ENCODE data around the gene PGLYRP4.

PGLYRP4 gene

GRCh38 chr1:153363641-153364040, 15.0 kb upstream of the PGLYRP4 start:
- no peak for DNase-seq (ENCODE audit: extremely low spot score)
- ChIA-PET CTCF (no interaction called here), POLR2A (no interaction called here)
- TF ChIP-seq L3MBTL2 (conservative IDR thresholded peaks at IDR 0.05) (no peak), SUZ12 (IDR thresholded peaks at IDR 0.05) (no peak), ELF4 (IDR thresholded peaks at IDR 0.05) (no peak), BHLHE40 (IDR thresholded peaks at IDR 0.05; ENCODE audit: borderline replicate concordance) (no peak), LEF1 (IDR thresholded peaks at IDR 0.05; ENCODE audit: borderline replicate concordance) (no peak)

GRCh38 chr1:153362187-153362775, 13.6 kb upstream of the PGLYRP4 start:
- ChIA-PET POLR2A (no interaction called here), CTCF (no interaction called here)
- TF ChIP-seq NFRKB (IDR thresholded peaks at IDR 0.05) (no peak), SP1 (IDR thresholded peaks at IDR 0.05) (no peak), FOXK2 (IDR thresholded peaks at IDR 0.05) (no peak), BHLHE40 (IDR thresholded peaks at IDR 0.05; ENCODE audit: borderline replicate concordance) (no peak), TARDBP (IDR thresholded peaks at IDR 0.05) (no peak), PKNOX1 (IDR thresholded peaks at IDR 0.05) (no peak), L3MBTL2 (conservative IDR thresholded peaks at IDR 0.05) (no peak), ZNF384 (IDR thresholded peaks at IDR 0.05) (no peak)
- DNase-seq (ENCODE audit: extremely low spot score): no peak

GRCh38 chr1:153361480-153362109, 13.0 kb upstream of the PGLYRP4 start:
- TF ChIP-seq CTBP1 (IDR thresholded peaks at IDR 0.05; ENCODE audit: borderline replicate concordance) (no peak), ELF4 (IDR thresholded peaks at IDR 0.05) (no peak), L3MBTL2 (conservative IDR thresholded peaks at IDR 0.05) (no peak), LEF1 (IDR thresholded peaks at IDR 0.05; ENCODE audit: borderline replicate concordance) (no peak), FOXK2 (IDR thresholded peaks at IDR 0.05) (no peak), NFRKB (IDR thresholded peaks at IDR 0.05) (no peak), ZNF384 (IDR thresholded peaks at IDR 0.05) (no peak), FOXA1 (IDR thresholded peaks at IDR 0.05) (no peak), SUZ12 (IDR thresholded peaks at IDR 0.05) (no peak), HDGF (IDR thresholded peaks at IDR 0.05; ENCODE audit: borderline replicate concordance) (no peak), PKNOX1 (IDR thresholded peaks at IDR 0.05) (no peak), TARDBP (IDR thresholded peaks at IDR 0.05) (no peak), FOXM1 (IDR thresholded peaks at IDR 0.05; ENCODE audit: borderline replicate concordance) (no peak)
- CTCF ChIA-PET: no interaction called here
- POLR2A ChIA-PET: no interaction called here
- DNase-seq (ENCODE audit: extremely low spot score): no peak

GRCh38 chr1:153360592-153361479, 12.2 kb upstream of the PGLYRP4 start:
- no peak for DNase-seq (ENCODE audit: extremely low spot score)
- POLR2A ChIA-PET: no interaction called here
- CTCF ChIA-PET: interaction anchor here (0.9 kb wide), 1 partner anchor 134 kb away, joined by 4 read pairs; no protein-coding TSS in a partner anchor
- no peak for TF ChIP-seq SUZ12 (IDR thresholded peaks at IDR 0.05)
- TF ChIP-seq TARDBP (IDR thresholded peaks at IDR 0.05): no peak
- no peak for TF ChIP-seq LEF1 (IDR thresholded peaks at IDR 0.05; ENCODE audit: borderline replicate concordance)
- TF ChIP-seq SP1 (IDR thresholded peaks at IDR 0.05): no peak
- no peak for TF ChIP-seq PKNOX1 (IDR thresholded peaks at IDR 0.05)
- no peak for TF ChIP-seq ZNF384 (IDR thresholded peaks at IDR 0.05)
- no peak for TF ChIP-seq ARNT (IDR thresholded peaks at IDR 0.05)
- no peak for TF ChIP-seq FOXA1 (IDR thresholded peaks at IDR 0.05)
- no peak for TF ChIP-seq CTBP1 (IDR thresholded peaks at IDR 0.05; ENCODE audit: borderline replicate concordance)
- TF ChIP-seq HDGF (IDR thresholded peaks at IDR 0.05; ENCODE audit: borderline replicate concordance): no peak
- TF ChIP-seq FOXM1 (IDR thresholded peaks at IDR 0.05; ENCODE audit: borderline replicate concordance): no peak
- TF ChIP-seq L3MBTL2 (conservative IDR thresholded peaks at IDR 0.05): no peak
- no peak for TF ChIP-seq BHLHE40 (IDR thresholded peaks at IDR 0.05; ENCODE audit: borderline replicate concordance)
- no peak for TF ChIP-seq ELF4 (IDR thresholded peaks at IDR 0.05)
- TF ChIP-seq NFRKB (IDR thresholded peaks at IDR 0.05): no peak
- no peak for TF ChIP-seq FOXK2 (IDR thresholded peaks at IDR 0.05)

GRCh38 chr1:153360190-153360589, 11.5 kb upstream of the PGLYRP4 start:
- CTCF ChIA-PET: interaction anchor here (0.9 kb wide), 1 partner anchor 135 kb away, joined by 4 read pairs; no protein-coding TSS in a partner anchor
- POLR2A ChIA-PET: no interaction called here
- no peak for DNase-seq (ENCODE audit: extremely low spot score)
- TF ChIP-seq ZNF384 (IDR thresholded peaks at IDR 0.05): no peak
- TF ChIP-seq NFRKB (IDR thresholded peaks at IDR 0.05): no peak
- no peak for TF ChIP-seq PKNOX1 (IDR thresholded peaks at IDR 0.05)
- no peak for TF ChIP-seq LEF1 (IDR thresholded peaks at IDR 0.05; ENCODE audit: borderline replicate concordance)
